Measurements from ENCODE around the gene CRHR2.

GRCh38 chr7:30616318-30616717, 65.9 kb downstream of the CRHR2 start:
- TF ChIP-seq CTCF (IDR thresholded peaks at IDR 0.05) (no peak), POLR2A (IDR thresholded peaks at IDR 0.05) (no peak)
